WTC11 (cell line): ENCODE data around the gene NRBF2. TPM values are rescaled to one million over a fixed set of nuclear protein-coding genes. Genes with fewer than 3 reads are reported as not detected.

Experiments
- ATAC-seq: fragments of 200-7000 bp; cut with Tn5 transposase; 2 replicates; pipeline ENCODE4 v1.10.0; 2021; ENCODE audit warnings: mild to moderate bottlenecking, moderate library complexity
- CTCF ChIA-PET: fragments of 300-600 bp; sonication (Branson Sonifier 250); formaldehyde crosslinking; loops from one replicate; lab custom pipeline; 2021; ENCODE audit warnings: antibody characterized with exemption; lab: Charles Lee
- POLR2A ChIA-PET: fragments of 350-600 bp; sonication (Branson Sonifier 250); formaldehyde crosslinking; loops from one replicate; lab custom pipeline; 2021; ENCODE audit warnings: antibody characterized with exemption; lab: Charles Lee
- DNase-seq: peaks from one replicate; pipeline ENCODE4 v3.0.0; 2021; ENCODE audit warnings: low spot score
- H3K27ac Mint-ChIP-seq: 2 replicates; pipeline ENCODE4 v1.8.0; 2021; ENCODE audit warnings: mixed read lengths
- H3K27me3 Mint-ChIP-seq: 2 replicates; pipeline ENCODE4 v1.8.0; 2021; ENCODE audit warnings: low read depth, mild to moderate bottlenecking, moderate library complexity, mixed read lengths
- H3K36me3 Mint-ChIP-seq: 2 replicates; pipeline ENCODE4 v1.8.0; 2021; ENCODE audit warnings: mixed read lengths
- H3K4me1 Mint-ChIP-seq: 2 replicates; pipeline ENCODE4 v1.8.0; 2022; ENCODE audit warnings: mixed read lengths
- H3K4me3 Mint-ChIP-seq: 2 replicates; pipeline ENCODE4 v1.8.0; 2021; ENCODE audit warnings: mild to moderate bottlenecking, moderate library complexity, mixed read lengths
- H3K9me3 Mint-ChIP-seq: 2 replicates; pipeline ENCODE4 v1.8.0; 2021; ENCODE audit warnings: mixed read lengths
- JUN ChIP-seq: sonication (generic); formaldehyde crosslinking; IDR thresholded peaks from 2 replicates; pipeline ENCODE4 v1.8.0; 2023; ENCODE audit warnings: mild to moderate bottlenecking, missing genetic modification reagents
- MXD4 ChIP-seq: fragments of 250-450 bp; sonication (Bioruptor Pico); IDR thresholded peaks from 2 replicates; pipeline ENCODE4 v1.8.0; 2021; ENCODE audit warnings: mild to moderate bottlenecking, moderate library complexity, borderline replicate concordance
- NFYB ChIP-seq: sonication (generic); formaldehyde crosslinking; conservative IDR thresholded peaks from 2 replicates; pipeline ENCODE4 v1.8.0; 2022; ENCODE audit warnings: low read depth, missing genetic modification reagents
- NR1H2 ChIP-seq: sonication (generic); formaldehyde crosslinking; IDR thresholded peaks from 2 replicates; pipeline ENCODE4 v1.9.0; 2021; ENCODE audit warnings: mild to moderate bottlenecking, moderate library complexity, missing genetic modification reagents
- NR2C2 ChIP-seq: sonication (generic); formaldehyde crosslinking; IDR thresholded peaks from 2 replicates; pipeline ENCODE4 v1.8.0; 2022; ENCODE audit warnings: mild to moderate bottlenecking, missing genetic modification reagents
- RORB ChIP-seq: fragments of 250-450 bp; sonication (Bioruptor Pico); IDR thresholded peaks from 2 replicates; pipeline ENCODE4 v1.9.0; 2021; ENCODE audit warnings: mild to moderate bottlenecking
- SOX15 ChIP-seq: fragments of 250-450 bp; sonication (Bioruptor Pico); IDR thresholded peaks from 2 replicates; pipeline ENCODE4 v1.9.0; 2021; ENCODE audit warnings: mild to moderate bottlenecking
- SP1 ChIP-seq: sonication (generic); formaldehyde crosslinking; conservative IDR thresholded peaks from 2 replicates; pipeline ENCODE4 v1.8.1; 2022; ENCODE audit warnings: missing genetic modification reagents
- TCF7 ChIP-seq: sonication (generic); formaldehyde crosslinking; IDR thresholded peaks from 2 replicates; pipeline ENCODE4 v1.8.0; 2022; ENCODE audit warnings: mild to moderate bottlenecking, low read depth, missing genetic modification reagents, moderate library complexity
- ZBTB21 ChIP-seq: sonication (generic); formaldehyde crosslinking; IDR thresholded peaks from 2 replicates; pipeline ENCODE4 v1.8.1; 2023; ENCODE audit warnings: mild to moderate bottlenecking, missing genetic modification reagents, borderline replicate concordance
- ZNF138 ChIP-seq: sonication (generic); formaldehyde crosslinking; conservative IDR thresholded peaks from 2 replicates; pipeline ENCODE4 v1.8.1; 2022; ENCODE audit warnings: mild to moderate bottlenecking, moderate library complexity, missing genetic modification reagents
- ZNF219 ChIP-seq: sonication (generic); formaldehyde crosslinking; IDR thresholded peaks from 2 replicates; pipeline ENCODE4 v1.8.0; 2023; ENCODE audit warnings: missing genetic modification reagents, mild to moderate bottlenecking, borderline replicate concordance
- ZNF263 ChIP-seq: sonication (generic); formaldehyde crosslinking; IDR thresholded peaks from 2 replicates; pipeline ENCODE4 v1.8.1; 2022; ENCODE audit warnings: low read depth, mild to moderate bottlenecking, moderate library complexity, missing genetic modification reagents
- ZNF671 ChIP-seq: fragments of 250-450 bp; sonication (Bioruptor Pico); IDR thresholded peaks from 2 replicates; pipeline ENCODE4 v1.8.0; 2021; ENCODE audit warnings: mild to moderate bottlenecking
- total RNA-seq: library from RNA; stranded (reverse); gene quantifications from 3 replicates; pipeline ENCODE4 v1.2.3, GENCODE V29; 2021
- TF ChIP-seq, protein P1 (sequence below): fragments of 250-450 bp; sonication (Bioruptor Pico); conservative IDR thresholded peaks from 2 replicates; pipeline ENCODE4 v1.9.0; 2021; ENCODE audit warnings: mild to moderate bottlenecking
- TF ChIP-seq, protein P2 (sequence below): fragments of 250-450 bp; sonication (Bioruptor Pico); IDR thresholded peaks from 2 replicates; pipeline ENCODE4 v1.9.0; 2021; ENCODE audit warnings: moderate library complexity, mild to moderate bottlenecking, inconsistent platforms, borderline replicate concordance
- TF ChIP-seq, protein P3 (sequence below): sonication (generic); formaldehyde crosslinking; IDR thresholded peaks from 2 replicates; pipeline ENCODE4 v1.8.0; 2022; ENCODE audit warnings: mild to moderate bottlenecking, missing genetic modification reagents
- TF ChIP-seq, protein P4 (sequence below): sonication (generic); formaldehyde crosslinking; IDR thresholded peaks from 2 replicates; pipeline ENCODE4 v1.8.0; 2022; ENCODE audit warnings: mild to moderate bottlenecking, missing genetic modification reagents
- TF ChIP-seq, protein P5 (sequence below): fragments of 250-450 bp; sonication (Bioruptor Pico); IDR thresholded peaks from 2 replicates; pipeline ENCODE4 v1.9.0; 2021; ENCODE audit warnings: mild to moderate bottlenecking, borderline replicate concordance
- TF ChIP-seq, protein P6 (sequence below): sonication (generic); formaldehyde crosslinking; IDR thresholded peaks from 2 replicates; pipeline ENCODE4 v1.8.0; 2023; ENCODE audit warnings: mild to moderate bottlenecking, missing genetic modification reagents

The NRBF2 gene
- total RNA-seq, 1 experiment from 2014 or later = 25.9 TPM

DNA sequence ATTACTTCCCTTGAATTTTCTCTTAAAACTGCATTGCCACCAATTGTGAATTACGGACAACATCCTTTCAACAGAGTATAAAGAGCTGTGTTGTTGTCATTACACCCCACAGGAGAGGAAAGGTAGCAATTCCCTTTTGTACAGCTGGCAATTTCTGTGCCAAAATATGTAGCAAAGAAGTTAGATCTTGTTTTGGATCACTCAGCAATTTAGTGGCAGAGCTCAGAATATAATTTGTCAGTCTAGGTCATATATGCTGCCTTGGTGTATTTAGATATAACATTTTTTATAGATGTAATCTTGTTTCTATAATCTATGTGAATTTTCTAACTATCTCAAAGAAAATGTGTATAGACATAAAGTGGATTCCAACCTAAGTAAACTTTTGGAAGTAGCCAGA, 38.8 kb downstream of the NRBF2 start:
- H3K4me1 Mint-ChIP-seq = no peaks in the 10 kb centered on the region
- no peak for TF ChIP-seq TCF7
- no peak for TF ChIP-seq ZNF263 (CRISPR knock-in tag)
- no peak for TF ChIP-seq SP1 (CRISPR knock-in tag)
- TF ChIP-seq, protein P1, sequence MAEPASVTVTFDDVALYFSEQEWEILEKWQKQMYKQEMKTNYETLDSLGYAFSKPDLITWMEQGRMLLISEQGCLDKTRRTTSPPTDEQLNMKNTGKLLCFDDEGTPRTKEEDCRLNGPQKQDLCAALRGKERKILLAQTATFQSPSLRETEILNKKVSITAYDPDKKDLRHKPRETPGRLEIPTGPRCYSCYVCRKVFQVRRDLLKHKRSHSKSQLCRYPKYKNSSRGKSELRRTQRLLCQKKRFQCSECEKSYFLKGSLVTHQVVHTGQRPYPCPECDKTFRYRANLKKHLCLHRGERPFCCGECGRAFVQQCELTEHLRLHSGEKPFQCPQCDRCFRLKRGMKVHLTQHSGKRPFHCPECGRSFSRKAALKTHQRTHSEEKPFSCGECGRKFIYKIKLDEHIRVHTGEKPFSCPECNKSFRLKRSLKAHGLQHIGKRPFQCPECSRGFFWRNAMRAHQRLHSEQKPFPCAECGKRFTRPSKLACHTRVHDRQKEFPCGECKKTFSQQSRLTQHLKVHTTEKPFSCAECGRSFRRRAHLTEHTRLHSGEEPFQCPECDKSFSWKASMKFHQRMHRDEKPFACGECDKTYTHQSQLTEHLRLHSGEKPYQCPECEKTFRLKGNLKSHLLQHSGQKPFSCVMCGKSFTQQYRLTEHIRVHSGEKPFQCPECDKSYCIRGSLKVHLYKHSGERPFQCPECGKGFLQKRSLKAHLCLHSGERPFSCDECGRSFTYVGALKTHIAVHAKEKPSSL (CRISPR knock-in tag) = no peak
- TF ChIP-seq ZBTB21 (CRISPR knock-in tag) = no peak
- TF ChIP-seq MXD4 (CRISPR knock-in tag) = no peak
- TF ChIP-seq, protein P2, sequence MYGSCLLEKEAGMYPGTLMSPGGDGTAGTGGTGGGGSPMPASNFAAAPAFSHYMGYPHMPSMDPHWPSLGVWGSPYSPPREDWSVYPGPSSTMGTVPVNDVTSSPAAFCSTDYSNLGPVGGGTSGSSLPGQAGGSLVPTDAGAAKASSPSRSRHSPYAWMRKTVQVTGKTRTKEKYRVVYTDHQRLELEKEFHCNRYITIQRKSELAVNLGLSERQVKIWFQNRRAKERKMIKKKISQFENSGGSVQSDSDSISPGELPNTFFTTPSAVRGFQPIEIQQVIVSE = no peak
- no peak for TF ChIP-seq SOX15 (CRISPR knock-in tag)
- no peak for TF ChIP-seq JUN (CRISPR knock-in tag)
- TF ChIP-seq, protein P3, sequence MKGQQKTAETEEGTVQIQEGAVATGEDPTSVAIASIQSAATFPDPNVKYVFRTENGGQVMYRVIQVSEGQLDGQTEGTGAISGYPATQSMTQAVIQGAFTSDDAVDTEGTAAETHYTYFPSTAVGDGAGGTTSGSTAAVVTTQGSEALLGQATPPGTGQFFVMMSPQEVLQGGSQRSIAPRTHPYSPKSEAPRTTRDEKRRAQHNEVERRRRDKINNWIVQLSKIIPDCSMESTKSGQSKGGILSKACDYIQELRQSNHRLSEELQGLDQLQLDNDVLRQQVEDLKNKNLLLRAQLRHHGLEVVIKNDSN = no peak
- TF ChIP-seq, protein P4, sequence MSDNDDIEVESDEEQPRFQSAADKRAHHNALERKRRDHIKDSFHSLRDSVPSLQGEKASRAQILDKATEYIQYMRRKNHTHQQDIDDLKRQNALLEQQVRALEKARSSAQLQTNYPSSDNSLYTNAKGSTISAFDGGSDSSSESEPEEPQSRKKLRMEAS (CRISPR knock-in tag) = no peak
- TF ChIP-seq, protein P5, sequence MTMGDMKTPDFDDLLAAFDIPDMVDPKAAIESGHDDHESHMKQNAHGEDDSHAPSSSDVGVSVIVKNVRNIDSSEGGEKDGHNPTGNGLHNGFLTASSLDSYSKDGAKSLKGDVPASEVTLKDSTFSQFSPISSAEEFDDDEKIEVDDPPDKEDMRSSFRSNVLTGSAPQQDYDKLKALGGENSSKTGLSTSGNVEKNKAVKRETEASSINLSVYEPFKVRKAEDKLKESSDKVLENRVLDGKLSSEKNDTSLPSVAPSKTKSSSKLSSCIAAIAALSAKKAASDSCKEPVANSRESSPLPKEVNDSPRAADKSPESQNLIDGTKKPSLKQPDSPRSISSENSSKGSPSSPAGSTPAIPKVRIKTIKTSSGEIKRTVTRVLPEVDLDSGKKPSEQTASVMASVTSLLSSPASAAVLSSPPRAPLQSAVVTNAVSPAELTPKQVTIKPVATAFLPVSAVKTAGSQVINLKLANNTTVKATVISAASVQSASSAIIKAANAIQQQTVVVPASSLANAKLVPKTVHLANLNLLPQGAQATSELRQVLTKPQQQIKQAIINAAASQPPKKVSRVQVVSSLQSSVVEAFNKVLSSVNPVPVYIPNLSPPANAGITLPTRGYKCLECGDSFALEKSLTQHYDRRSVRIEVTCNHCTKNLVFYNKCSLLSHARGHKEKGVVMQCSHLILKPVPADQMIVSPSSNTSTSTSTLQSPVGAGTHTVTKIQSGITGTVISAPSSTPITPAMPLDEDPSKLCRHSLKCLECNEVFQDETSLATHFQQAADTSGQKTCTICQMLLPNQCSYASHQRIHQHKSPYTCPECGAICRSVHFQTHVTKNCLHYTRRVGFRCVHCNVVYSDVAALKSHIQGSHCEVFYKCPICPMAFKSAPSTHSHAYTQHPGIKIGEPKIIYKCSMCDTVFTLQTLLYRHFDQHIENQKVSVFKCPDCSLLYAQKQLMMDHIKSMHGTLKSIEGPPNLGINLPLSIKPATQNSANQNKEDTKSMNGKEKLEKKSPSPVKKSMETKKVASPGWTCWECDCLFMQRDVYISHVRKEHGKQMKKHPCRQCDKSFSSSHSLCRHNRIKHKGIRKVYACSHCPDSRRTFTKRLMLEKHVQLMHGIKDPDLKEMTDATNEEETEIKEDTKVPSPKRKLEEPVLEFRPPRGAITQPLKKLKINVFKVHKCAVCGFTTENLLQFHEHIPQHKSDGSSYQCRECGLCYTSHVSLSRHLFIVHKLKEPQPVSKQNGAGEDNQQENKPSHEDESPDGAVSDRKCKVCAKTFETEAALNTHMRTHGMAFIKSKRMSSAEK (CRISPR knock-in tag) = no peak
- TF ChIP-seq NR1H2 (CRISPR knock-in tag) = no peak
- TF ChIP-seq, protein P6, sequence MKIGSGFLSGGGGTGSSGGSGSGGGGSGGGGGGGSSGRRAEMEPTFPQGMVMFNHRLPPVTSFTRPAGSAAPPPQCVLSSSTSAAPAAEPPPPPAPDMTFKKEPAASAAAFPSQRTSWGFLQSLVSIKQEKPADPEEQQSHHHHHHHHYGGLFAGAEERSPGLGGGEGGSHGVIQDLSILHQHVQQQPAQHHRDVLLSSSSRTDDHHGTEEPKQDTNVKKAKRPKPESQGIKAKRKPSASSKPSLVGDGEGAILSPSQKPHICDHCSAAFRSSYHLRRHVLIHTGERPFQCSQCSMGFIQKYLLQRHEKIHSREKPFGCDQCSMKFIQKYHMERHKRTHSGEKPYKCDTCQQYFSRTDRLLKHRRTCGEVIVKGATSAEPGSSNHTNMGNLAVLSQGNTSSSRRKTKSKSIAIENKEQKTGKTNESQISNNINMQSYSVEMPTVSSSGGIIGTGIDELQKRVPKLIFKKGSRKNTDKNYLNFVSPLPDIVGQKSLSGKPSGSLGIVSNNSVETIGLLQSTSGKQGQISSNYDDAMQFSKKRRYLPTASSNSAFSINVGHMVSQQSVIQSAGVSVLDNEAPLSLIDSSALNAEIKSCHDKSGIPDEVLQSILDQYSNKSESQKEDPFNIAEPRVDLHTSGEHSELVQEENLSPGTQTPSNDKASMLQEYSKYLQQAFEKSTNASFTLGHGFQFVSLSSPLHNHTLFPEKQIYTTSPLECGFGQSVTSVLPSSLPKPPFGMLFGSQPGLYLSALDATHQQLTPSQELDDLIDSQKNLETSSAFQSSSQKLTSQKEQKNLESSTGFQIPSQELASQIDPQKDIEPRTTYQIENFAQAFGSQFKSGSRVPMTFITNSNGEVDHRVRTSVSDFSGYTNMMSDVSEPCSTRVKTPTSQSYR (CRISPR knock-in tag) = no peak
- TF ChIP-seq NFYB (CRISPR knock-in tag) = no peak
- no peak for TF ChIP-seq ZNF138 (CRISPR knock-in tag)
- TF ChIP-seq ZNF671 (CRISPR knock-in tag) = no peak
- TF ChIP-seq ZNF219 (CRISPR knock-in tag) = no peak
- no peak for TF ChIP-seq RORB
- no peak for TF ChIP-seq NR2C2
- no peak overlapping the region; the same call in 1 of the 2 replicates for H3K27ac Mint-ChIP-seq
- POLR2A ChIA-PET = no interaction called here
- H3K4me3 Mint-ChIP-seq = no peak overlapping the region
- no peaks in the 10 kb centered on the region for H3K27me3 Mint-ChIP-seq
- no peaks in the 10 kb centered on the region for H3K9me3 Mint-ChIP-seq
- DNase-seq = no peak
- no peak for ATAC-seq
- CTCF ChIA-PET = no interaction called here
- H3K36me3 Mint-ChIP-seq = peaks cover 75% of the 10 kb centered on the region
